ENCODE measurements around the gene MOSMO.
"Not testable (repeated sequence)": the region's sequence is repeated elsewhere in the genome, so short reads cannot be mapped to it uniquely, and the experiment has no call there.

Gene MOSMO

DNA sequence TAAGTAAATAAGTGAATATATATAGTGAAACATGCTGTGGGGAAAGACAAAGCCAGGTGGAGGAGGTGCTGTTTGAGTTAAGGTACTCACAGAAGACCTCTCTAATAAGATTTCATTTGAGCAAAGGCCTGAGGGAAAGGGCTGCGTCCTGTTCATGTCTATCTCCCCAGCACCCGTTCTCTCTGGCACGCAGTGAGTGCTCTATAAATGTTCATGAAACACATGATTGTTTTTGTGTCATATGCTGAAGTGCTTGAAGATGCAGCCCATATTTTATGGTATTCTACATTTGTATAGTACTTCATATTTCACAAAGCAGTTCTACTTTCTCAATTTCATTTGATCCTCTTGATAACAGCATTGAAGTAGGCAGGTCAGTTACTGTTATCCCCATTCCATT is 85.4 kb downstream of the MOSMO start:
- DNase-seq (ENCODE audit: low spot score) = no peak

DNA sequence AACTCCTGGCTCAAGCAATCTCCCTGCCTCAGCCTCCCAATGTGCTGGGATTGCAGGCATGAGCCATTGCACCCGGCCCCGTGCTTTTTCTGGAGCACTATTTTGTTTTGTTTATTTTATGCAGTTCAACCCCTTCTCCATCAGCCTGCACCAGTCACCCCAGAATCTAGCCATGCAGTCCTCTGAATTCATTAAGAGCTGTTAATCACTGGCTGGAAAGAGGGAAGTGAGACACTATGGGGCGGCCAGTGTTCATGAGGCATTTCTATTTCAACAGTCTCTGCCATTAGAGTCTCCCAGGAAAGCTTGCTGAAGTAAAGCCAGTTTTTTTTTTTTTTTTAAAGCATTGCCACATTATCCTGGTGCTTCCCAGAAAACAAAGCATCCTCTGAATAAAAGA is 86.1 kb downstream of the MOSMO start:
- no peak for DNase-seq (ENCODE audit: low spot score)

DNA sequence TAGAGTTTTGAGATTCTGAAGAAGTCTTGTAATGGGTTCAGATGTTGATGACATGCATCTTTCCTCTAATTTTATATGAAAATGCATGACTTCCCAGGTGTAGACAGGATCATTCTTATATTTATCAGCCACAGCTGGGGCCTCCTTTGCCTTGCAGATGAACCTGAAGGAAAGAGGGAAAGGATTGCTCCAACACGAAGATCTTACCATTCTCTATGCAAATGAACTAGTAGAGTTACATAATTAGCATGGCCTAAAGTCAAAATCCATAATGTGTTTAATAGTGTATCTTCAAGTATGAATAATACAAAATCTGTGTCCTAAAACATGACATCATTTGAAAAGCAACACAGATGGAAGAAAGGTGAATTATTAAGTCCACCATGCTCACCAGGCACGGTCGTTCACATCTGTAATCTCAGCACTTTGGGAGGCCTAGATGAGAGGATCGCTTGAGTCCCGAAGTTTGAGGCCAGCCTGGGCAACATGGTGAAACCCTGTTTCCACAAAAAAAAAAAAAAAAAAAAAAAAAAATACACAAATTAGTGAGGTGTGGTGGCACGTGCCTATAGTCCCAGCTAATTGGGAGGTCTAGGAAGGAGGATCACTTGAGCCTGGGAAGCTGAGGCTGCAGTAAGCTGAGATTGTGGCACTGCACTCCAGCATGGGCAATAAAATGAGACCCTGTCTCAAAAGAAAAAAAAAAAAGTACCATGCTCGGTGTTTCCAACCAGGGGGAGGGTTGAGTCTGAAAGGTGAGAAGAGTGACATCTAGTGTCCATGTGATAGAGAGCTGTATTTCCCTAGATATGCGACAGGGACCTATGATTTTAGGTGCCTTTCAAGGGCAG is 90.7 kb downstream of the MOSMO start:
- DNase-seq (ENCODE audit: low spot score) = peak; percentile 51

DNA sequence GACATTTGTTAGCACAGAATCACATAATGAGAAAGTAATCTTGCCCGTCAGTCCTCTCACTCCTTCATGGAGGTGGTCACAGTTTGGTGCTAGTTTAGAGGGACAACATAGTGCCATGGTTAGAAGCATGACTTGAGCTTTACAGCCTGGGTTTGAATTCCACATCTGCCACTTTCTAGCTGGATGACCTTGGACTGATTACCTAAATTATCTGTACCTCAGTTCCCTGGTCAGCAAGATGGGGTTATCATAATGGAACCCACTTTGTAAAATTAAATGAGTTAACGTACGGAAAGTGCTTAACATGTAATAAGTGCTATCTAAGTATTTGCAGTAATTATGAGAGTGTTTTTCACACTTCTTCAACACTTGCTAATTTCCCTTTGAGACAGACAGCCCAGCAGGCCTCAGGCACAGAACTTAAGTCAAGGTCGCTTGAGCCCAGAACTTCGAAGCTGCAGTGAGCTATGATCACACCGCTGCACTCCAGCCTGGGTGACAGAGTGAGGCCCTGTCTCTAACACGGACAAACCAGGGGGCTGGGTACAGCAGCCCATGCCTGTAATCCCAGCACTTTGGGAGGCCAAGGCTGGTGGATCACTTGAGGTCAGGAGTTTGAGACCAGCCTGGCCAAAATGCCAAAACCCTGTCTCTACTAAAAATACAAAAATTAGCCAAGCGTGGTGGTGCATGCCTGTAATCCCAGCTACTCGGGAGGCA is 91.5 kb downstream of the MOSMO start:
- no peak for DNase-seq (ENCODE audit: low spot score)

DNA sequence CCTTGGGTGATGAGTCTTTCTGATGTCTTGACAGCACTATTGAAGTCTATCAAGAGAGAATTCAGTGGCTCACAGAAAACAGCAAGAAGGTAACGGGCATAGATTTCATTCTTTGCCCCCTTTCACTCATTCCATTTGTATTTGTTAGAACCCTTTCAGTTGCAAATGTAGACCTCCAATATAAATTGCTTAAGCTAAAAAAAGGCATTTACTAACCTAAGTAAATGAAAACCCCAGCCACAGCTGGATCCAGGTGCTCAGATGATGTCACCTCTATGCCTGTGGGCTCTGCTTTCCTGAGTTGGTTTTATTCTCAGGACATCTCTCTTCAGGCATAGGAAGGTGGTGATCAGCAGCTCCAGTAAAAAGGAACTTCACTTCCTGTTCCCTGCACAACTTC is 95.5 kb downstream of the MOSMO start:
- no peak for DNase-seq (ENCODE audit: low spot score)

DNA sequence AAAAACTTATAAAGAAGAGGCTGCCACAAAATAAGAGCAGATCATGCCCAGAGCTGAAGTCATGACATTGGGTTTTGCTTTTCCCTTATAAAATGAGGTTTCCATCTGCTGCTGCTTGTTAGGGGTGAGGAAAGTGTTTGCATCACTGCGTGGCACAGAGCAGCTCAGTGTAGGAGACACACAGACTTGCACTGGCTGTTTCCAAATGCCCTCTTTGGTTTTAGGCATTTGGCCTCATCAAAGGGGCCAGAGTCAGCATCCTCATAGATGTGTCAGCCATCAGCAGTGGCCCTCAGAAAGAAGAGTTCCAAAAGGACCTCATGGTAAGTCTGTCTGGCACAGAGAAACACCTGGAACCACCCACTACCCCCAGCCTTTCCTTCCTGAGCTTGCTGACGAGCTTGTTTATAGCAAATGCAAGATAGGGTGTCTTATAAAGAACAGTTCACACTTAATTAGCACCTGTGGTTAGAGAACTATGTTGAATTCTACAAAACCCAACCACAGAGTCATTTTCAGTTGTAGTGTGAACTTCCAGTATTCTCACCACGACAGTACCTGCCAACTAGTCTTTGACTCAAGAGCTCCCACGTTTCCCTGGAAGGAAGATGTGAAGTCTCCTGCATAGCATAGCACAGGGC is 101.5 kb downstream of the MOSMO start:
- DNase-seq (ENCODE audit: low spot score) = no peak

DNA sequence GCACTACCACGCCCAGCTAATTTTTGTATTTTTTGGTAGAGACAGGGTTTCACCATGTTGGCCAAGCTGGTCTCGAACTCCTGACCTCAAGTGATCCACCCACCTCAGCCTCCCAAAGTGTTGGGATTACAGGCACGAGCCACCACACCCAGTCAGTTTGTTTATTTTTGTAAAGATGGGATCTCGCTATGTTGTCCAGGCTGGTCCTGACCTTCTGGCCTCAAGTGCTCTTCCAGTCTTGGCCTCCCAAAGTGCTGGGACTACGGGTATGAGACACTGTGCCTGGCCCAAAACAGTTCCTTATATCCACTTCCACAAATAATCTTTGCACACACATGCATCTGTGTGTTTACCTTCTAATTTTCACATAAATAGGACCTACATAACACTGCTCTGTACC is 103.7 kb downstream of the MOSMO start:
- not testable (repeated sequence) for DNase-seq (ENCODE audit: low spot score)

DNA sequence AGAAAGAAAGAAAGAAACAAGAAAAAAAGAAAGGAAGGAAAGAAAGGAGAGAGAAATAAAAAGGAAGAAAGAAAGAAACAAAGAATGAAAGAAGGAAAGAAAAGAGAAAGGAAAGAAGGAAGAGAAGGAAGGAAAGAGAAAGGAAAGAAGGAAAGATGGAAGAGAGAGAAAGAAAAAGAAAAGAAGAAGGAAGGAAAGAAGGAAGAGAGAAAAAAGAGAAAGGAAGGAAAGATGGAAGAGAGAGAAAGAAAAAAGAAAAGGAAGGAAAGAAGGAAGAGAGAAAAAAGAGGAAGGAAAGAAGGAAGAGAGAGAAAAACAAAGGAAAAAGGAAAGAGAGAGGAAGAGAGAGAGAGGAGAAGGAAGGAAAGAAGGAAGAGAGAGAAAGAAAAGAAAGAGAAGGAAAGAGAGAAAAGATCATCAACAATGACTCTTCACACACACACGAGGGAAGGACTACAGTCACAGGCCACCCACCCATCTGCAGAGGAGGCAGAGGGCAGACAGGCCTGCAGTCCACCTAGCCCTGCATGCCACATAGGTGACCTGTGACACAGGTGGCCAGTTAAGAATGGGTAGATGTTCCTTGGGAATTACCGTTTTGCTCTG is 108.3 kb downstream of the MOSMO start:
- DNase-seq (ENCODE audit: low spot score) = no peak

DNA sequence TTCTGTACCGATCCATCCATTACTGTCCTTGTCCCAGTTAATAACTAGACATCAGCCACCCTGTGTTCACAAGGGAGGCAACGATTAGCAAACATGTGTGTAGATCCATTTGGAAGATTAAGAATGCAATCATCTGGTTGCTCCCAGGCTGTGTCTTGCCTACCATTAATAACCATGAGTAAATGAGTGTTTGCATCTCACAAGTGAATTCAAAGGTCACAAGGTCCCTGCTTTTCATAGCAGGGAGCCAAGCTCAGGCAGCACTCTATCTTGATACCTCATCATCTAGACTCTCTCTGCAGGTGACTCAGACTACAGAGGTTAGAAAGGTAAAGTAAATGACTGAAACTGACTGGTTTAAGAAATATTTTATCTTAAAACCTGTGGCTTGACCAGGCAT is 109.7 kb downstream of the MOSMO start:
- DNase-seq (ENCODE audit: low spot score) = no peak

DNA sequence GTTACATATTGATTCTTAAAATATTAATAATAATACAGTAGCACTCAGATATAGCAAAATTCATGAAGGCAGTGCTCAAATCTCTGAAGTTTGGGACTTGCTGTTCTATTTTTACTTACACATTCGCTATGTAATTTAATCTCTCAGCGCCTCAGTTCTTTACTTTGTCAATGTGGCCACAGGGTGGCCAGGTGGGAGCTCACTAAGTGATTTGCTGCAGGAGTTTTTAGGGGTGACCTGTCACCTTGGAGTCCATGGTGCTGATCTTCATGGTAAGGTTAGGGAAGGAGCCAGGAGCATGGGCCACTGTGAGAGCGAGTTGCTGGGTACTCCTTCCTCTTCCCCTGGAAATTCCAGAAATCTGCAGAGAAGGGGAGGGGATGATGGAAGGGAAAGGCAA is 112.5 kb downstream of the MOSMO start:
- no peak for DNase-seq (ENCODE audit: low spot score)

DNA sequence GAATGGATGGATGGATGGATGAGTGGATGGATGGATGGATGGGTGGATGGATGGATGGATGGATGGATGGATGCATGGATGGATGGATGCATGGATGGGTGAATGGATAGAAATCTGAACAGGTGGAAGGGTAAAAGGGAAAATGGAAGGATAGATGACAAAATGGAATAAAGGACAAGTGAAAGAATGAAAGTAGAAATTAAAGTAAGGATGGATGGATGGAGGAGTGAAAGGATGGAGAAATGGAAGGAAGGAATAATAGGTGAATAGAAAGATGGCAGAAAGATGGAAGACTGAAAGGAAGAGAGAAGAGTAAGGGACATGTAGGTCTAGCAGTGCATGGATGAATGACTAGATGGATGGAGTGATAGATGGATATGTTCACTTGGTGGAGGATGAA is 114.3 kb downstream of the MOSMO start:
- DNase-seq (ENCODE audit: low spot score) = no peak

DNA sequence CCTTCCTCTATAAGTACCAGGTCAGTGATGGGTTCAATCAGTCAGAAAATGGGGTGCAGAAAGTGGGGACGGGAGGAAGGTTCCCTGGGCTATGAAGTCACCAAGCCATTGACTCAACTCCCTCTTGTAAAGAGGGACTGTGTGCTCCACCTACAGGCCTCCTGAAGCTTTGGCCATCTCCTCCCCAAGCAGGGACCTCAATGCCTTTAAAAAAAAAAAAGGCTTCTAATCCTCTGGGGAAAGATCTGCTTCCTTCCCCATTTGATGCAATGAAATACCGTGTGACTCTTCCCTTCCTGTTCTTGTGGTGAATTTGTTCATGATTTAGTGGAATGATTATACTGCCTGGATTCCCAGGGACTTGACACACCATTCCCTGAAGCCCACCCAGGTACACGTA is 115.2 kb downstream of the MOSMO start:
- DNase-seq (ENCODE audit: low spot score) = peak; percentile 17

DNA sequence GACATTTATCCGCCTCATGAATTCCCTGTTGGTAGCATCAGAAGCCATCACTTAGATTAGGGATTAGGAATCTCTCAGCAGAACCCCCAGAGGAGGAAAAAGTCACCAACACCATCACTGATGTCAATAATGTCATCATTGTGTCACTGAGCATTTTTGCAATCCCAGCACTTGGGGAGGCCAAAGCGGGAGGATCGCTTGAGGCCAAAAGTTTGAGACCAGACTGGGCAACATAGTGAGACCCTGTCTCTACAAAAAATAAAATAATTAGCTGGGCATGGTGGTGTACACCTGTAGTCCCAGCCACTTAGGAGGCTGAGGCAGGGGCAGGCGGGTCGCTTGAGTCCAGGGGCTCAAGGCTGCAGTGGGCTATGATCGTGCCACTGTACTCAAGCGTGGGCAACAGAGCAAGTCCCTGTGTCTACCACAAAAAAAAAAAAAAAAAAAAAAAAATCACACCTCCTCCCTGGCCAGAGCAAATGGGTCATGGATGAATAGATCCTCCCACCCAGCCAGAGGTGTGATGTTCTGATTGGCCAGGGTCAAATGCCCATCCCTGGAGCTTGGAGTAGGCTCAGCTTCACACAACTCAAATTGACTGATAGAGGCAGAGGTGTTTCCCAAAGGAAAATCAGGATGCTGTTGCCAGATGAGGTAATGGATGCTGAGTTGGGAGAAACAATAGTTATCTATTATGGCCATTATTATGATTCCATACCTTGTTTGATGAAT is 116.0 kb downstream of the MOSMO start:
- no peak for DNase-seq (ENCODE audit: low spot score)

DNA sequence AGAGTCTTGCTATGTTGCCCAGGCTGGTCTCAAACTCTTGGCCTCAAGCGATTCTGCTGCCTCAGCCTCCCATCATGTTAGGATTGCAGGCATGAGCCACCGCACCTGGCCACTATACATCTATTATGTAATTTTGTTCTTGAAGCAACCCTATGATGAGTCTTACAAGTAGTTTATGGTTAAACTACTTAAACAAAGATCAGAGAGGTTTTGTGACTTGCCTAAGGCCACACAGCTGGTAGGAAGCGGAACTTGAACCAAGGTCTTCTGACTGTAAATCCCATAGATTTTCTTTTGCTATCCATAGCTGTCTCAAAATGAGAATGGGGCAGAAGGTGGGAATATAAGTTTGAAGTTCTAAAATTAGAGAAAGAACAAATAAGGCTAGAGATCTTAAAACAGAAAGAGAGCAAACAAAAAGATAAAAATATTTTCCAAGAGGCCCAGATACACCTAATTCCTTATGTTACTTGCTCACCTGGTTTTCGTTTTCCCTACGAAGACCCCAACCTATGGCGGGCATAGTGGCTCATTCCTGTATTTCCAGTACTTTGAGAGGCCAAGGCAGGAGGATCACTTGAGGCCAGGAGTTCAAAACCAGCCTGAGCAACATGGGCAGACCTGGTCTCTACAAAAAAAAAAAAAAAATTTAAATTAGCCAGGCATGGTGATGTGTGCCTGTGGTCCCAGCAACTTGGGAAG is 116.8 kb downstream of the MOSMO start:
- no peak for DNase-seq (ENCODE audit: low spot score)

DNA sequence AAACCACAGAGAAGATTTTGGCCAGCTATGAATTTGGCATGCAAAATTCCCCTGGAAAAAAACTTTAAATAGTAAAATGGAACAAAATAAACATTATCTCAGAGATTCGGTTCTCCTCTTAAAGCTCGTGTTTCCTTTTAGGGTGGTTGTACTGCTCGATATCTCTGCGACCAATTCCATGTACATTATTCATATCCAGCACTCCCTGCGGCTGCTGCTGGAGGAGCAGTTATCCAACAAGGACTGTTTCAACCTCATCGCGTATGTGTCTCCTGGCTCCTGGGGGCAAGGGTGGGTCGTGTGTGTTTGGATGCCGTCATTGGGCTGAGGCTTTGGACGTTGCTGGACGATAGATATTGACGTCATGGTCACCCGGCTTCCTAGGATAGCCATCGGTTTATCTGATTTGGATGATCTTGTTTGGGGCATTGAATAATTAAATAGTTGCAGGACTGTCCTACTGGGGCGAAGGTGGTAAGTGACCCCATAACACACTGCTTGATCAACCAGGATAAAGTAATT is 118.2 kb downstream of the MOSMO start:
- peak; percentile 38 for DNase-seq (ENCODE audit: low spot score)

DNA sequence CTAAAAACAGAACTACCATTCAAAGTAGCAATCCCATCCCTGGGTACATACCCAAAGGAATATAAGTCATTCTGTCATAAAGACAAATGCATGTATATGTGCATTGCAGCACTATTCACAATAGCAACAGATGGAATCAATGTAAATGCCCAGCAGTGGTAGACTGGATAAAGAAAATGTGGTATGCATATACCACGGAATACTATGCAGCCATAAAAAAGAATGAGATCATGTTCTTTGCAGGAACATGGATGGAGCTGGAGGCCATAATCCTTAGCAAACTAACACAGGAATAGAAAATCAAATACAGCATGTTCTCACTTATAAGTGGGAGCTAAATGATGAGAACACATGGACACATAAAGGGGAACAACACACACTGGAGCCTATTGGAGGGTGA is 120.6 kb downstream of the MOSMO start:
- DNase-seq (ENCODE audit: low spot score) = not testable (repeated sequence)

DNA sequence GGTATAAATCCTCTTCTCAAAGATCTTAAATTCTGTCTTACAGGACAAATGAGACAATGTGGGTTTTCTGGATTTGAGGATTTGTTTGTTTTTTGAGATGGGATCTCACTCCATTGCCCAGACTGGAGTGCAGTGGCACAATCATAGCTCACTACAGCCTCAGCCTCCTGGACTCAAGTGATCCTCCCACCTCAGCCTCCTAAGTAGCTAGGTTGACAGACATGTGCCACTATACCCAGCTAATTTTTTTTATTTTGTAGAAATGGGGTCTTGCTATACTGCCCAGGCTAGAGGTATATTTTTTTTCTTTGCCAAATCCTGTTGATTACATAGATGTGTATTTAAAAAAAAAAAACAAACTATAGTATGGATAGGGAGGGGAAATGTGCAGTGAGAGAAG is 122.6 kb downstream of the MOSMO start:
- no peak for DNase-seq (ENCODE audit: low spot score)

DNA sequence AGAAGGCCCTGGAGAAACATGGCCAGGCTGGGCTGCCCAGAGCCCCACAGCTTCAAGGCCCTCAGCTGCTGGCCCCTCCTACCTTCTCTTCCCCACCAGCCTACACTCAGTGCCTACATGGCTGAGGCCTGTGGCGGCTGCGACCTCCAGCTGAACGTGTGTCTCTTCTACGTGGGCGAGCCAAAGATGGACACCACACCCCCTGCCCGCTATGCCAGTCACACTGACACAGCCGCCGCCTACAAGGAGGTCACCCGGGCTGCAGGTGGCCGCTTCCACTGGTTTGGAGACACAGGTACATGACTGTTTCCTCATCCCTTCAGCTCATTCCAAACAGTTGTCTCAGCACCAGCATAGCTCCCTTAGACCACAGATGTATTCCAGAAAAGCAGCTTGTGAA is 124.9 kb downstream of the MOSMO start:
- DNase-seq (ENCODE audit: low spot score) = no peak

Data from hepatic stellate cell (primary cell).